Eye (tissue), 1 donor: ENCODE results near the gene GUCD1.
"Not testable (repeated sequence)": the region's sequence is repeated elsewhere in the genome, so short reads cannot be mapped to it uniquely, and the experiment has no call there.

Experiments used
- DNase-seq: peaks from one replicate; pipeline ENCODE4 v3.0.0-alpha.2; 2015

Gene GUCD1

DNA sequence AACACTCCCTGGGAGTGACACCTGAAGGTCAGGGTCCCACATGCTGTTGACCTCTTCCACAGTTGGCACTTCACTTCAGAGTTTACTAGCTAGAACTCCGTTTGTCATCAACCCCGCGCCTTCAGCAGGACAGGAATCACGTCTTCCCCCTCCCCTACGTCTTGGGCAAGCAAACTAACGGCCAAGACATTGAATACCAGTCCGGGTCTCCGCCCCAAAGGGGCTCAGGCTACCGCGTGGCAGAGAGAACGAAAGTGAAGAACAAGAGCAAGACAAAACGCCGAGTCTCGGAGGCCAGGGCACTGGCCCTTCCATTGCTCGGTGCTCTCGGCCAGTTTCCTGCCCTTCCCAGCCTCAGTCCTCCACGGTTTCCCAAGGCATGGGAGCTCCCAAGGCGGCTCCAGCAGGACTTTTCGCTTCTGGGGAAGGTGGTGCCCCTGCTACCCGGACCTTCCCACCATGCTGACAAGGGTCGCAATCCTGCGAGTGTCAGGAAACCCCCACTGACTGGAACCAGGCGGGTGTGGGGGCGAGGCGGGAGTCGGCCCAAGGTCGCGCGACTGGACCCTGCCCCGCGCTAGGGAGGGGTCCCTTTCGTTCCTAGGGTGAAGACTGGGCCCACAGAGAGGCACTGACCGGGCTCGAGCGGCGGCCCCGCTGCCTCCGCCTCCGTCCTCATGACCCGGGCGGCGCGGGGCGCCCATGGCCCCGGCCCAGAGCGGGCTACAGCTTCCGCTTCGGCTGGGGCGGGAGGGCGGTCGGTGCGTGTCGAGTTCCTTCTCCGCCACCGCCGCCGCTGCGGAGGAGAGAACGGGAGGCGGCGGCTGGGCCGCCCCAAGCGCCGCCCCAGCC lies at the start of gene GUCD1:
GUCD1 (minus strand) TSS at position 826 of the 852 bp plus-strand sequence; CDS start at position 679, 147 bp downstream.
- DNase-seq: no peak

DNA sequence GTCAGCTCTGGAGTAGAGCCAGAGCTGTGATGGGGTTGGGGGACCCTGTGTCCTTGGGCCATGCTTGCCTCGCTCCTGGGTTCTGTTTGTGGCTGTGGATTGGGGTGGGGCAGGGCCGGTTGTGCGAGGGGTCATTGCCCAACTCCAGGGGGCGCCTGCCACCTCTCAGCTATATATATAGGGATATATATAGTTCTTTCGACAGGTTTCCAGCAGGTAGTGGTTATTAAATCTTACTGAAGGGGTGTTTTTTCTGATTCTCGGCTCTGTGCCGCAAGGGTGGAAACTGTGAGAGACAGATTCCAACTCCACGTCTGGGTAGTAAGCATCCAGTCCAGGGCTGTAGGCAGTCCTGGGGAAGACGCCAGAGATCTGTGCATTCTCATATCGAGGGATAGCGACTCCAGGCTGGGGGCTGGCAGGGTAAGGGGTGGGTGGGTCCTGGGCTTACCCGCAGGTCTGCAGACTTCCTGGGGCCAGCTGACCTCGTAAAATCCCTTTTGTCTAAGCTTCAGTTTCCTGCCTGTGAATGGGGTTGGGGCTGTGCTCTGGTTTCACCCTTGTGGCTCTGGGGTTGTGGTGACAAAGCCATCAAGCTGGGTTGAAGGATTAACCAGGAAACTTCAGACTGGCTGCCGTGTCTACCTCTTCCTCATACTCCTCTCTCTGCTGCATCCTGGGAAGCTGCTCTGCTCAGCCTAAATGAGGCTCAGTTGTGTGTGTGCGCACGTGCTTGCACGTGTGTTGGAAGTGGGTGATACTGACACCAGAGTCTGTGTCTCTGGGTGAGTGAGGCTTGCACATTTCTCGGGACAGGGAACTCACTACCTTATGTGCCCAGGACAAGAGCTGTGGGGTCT lies 49.1 kb upstream of the GUCD1 start:
- not testable (repeated sequence) for DNase-seq

GRCh38 chr22:24602847-24603769 lies 48.2 kb upstream of the GUCD1 start, which contains the start of gene GGT1:
Gene GGT1, plus strand, starts transcription at chr22:24603193. Its CDS starts 7,889 bp downstream, at chr22:24611082.
- not testable (repeated sequence) for DNase-seq

- not testable (repeated sequence) for DNase-seq
These were observed 47.3 kb upstream of the GUCD1 start for GRCh38 chr22:24602105-24602749.

- no peak for DNase-seq
These were observed 46.5 kb upstream of the GUCD1 start for GRCh38 chr22:24601217-24602104.

DNA sequence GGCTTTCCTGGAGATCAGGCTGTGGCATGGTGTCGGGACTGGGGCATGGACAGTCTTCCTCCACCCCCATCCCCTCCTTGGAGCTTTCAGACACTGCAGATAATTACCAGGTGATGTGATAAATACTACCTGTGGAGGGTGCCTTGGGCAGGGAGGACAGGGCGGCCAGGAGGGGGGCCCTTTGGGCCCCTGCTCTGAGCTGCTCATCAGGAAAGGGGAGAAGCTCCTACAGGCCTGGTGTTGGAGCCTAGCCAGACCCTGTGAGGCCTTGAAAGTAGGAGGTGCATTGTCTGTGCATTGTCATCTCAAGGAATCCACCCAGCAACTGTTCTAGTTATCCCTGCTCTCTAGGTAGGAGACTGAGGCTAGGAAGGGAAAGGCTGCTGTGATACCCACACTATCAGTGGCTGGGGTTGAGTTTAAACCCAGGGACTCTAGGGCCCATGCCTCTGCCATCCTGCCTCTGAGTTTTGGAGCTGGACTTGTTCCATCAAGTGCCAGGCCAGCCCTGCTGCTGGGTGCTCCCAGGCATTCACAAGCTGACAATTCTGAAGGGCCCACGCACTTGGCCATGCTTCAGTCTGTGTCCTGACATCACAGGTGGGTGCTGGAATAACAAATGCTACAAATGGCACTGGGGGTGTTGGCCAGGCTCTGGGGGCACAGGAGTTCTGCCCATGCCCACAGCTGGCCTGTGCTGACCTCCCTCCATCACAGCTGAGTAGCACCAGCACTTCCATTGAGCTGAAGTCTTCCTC lies 45.2 kb upstream of the GUCD1 start:
- DNase-seq: not testable (repeated sequence)

GRCh38 chr22:24599514-24599913 lies 44.6 kb upstream of the GUCD1 start:
- no peak for DNase-seq

GRCh38 chr22:24597076-24597475 lies 42.1 kb upstream of the GUCD1 start:
- DNase-seq: not testable (repeated sequence)

- no peak for DNase-seq
These were observed 40.9 kb upstream of the GUCD1 start for GRCh38 chr22:24595863-24596262.

DNA sequence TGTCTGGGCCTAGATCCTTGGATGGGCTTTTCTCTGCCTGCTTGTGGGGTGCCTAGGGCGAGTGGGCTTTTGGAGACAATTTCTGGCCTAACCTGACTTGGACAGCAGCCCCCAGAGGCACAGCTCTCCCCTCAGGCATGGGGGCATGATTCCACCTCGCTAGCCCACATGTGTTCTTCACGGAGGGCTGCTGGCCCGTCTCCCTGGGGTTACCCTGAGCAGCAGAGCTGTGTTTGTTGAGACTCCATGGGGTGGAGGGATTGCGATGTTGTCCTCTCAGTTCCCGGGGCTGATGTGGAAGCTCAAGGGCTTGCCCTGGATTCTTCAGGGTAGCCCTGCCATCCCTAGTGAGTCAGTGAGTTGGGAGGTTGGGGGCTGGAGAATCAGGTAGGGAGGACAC lies 40.3 kb upstream of the GUCD1 start:
- no peak for DNase-seq

- DNase-seq: no peak
These were observed 39.7 kb upstream of the GUCD1 start for GRCh38 chr22:24594569-24595120.

DNA sequence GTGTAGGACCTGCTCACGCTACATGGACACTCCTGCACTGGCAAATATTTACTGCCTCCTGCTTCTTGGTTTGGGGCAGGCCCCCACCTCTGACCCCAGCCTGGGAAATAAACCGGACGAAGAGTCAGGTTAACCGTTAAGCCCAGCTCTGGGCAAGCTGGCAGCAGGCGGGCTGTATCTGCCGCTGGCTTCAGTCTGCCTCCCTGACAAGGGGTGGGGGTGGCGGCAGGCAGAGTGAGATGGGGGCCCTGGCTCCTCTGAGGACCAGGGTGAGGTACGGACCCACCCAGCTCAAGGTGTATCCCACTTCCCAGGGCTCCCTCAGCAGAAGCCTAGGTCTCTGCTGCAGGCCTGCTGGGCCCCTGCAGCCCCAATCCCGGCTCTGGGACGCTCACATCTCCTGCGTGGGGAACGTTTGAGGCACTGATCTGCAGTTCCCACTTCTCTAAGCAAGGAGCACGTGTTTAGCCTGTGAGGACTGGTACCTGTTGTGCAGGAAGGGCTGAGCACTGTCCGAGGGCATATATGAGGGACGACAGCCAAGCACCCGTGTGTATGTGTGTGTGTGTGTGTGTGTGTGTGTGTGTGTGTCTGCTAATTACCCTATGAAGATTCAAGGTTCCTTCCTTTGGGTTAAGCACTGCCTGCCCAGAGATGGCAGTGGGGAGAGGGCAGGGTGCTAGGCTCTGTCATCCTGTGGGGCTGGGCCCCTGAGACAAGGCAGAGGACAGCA lies 39.1 kb upstream of the GUCD1 start:
- DNase-seq: no peak

DNA sequence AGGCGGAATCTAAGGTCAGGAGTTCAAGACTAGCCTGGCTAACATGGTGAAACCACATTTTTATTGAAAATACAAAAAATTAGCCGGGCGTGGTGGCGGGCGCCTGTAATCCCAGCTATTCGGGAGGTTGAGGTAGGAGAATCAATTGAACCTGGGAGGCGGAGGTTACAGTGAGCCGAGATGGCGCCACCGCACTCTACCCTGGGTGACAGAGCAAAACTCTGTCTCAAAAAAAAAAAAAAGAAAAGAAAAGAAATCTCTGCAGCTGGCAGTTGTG lies 38.6 kb upstream of the GUCD1 start:
- not testable (repeated sequence) for DNase-seq

DNA sequence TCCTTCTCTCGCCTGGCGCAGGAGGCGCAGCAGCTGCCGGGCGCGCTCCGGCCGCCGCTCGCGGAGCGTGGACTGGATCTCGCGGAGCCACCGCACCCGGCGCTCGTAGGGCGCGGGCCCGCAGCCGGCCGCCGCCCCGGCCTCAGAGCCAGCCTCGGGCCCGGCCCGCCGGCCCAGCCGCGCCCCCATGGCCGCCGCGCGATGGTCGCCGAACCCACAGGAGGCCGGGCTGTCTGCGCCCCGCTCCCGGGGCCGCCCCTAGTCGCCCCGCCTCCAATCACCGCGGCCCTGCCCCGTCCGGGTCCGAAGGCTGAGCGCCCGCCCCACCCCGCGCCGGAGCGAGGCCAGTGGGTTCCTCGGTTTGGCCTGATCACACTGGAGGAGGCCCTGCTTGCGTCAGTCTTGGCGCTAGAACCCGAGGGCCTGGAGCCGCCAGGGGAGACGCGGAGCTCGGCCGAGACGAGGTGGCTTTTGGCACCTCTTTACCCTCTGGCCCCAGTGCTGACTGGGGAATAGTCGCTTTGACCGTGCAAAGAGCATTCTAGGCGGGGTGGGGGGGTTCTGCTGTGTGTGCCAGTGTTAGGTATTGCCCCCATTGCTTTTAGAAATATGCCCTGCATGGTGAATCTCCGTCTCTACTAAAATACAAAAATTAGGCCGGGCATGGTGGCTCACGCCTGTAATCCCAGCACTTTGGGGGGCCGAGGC lies 38.1 kb upstream of the GUCD1 start, which contains the start of gene LRRC75B:
LRRC75B (minus strand) TSS at position 223 of the 708 bp plus-strand sequence; CDS start at position 189, 34 bp downstream.
- DNase-seq: peak; percentile 90

- DNase-seq: peak; percentile 72
These were observed 37.3 kb upstream of the GUCD1 start for GRCh38 chr22:24592058-24592850.

- no peak for DNase-seq
These were observed 36.4 kb upstream of the GUCD1 start for GRCh38 chr22:24591286-24591830.

DNA sequence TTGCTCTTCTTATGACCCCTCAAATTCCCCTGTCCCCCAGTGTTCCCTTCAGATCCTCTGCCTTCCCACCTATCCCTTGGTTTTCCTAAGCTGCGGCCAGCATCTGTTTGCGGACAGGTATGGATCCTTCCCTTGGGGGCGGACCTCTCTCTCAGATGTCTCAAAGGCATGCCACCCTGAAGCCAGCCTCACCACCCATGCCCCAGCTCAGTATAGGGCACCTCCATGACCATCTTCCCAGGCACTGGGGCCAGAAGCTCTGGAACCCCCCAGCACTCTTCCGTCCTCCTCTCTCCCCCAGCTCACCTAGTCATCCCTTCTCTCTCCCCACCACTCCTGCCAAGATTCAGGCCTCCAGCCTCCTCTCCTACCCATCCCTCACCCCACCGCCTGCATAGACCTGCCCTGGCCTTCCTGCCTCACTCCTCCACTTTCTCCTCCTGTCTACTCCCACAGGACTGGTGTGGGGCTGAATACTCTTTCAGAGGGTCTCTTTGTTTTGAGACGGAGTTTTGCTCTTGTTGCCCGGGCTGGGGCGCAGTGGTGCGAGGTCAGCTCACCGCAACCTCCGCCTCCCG lies 35.7 kb upstream of the GUCD1 start:
- DNase-seq: no peak
